MM.1S (cell line): Measurements from ENCODE around the gene FADD.

Experiments
- DNase-seq: peaks from one replicate; pipeline ENCODE4 v3.0.0-alpha.2; 2015
- H2AFZ ChIP-seq: fragments of 300-600 bp; sonication (generic); 2 replicates; pipeline ENCODE4 v1.6.0; 2016; ENCODE audit warnings: antibody characterized with exemption, low read length
- H3F3A ChIP-seq: fragments of 300-600 bp; sonication (generic); 2 replicates; pipeline ENCODE4 v1.6.1; 2016; ENCODE audit warnings: mild to moderate bottlenecking, antibody characterized with exemption, low read length, moderate library complexity, mixed read lengths; ENCODE audit not compliant: insufficient read depth
- H3K27ac ChIP-seq: fragments of 300-600 bp; sonication (generic); 2 replicates; pipeline ENCODE4 v1.5.1; 2016; ENCODE audit warnings: mild to moderate bottlenecking, low read length
- H3K27me3 ChIP-seq: fragments of 300-600 bp; sonication (generic); replicated peaks from 2 replicates; pipeline ENCODE4 v1.6.0; 2016; ENCODE audit warnings: low read length; ENCODE audit not compliant: insufficient read depth
- H3K36me3 ChIP-seq: fragments of 300-600 bp; sonication (generic); replicated peaks from 2 replicates; pipeline ENCODE4 v1.6.1; 2016; ENCODE audit warnings: mild to moderate bottlenecking, low read length, mixed read lengths; ENCODE audit not compliant: insufficient read depth
- H3K4me1 ChIP-seq: fragments of 300-600 bp; sonication (generic); 2 replicates; pipeline ENCODE4 v1.6.1; 2016; ENCODE audit warnings: low read length, mixed read lengths
- H3K4me2 ChIP-seq: fragments of 300-600 bp; sonication (generic); 2 replicates; pipeline ENCODE4 v1.6.0; 2016; ENCODE audit warnings: low read depth, low read length
- H3K4me3 ChIP-seq: fragments of 300-600 bp; sonication (generic); 2 replicates; pipeline ENCODE4 v1.5.1; 2016; ENCODE audit warnings: low read length, mixed read lengths
- H3K79me2 ChIP-seq: fragments of 300-600 bp; sonication (generic); 2 replicates; pipeline ENCODE4 v1.6.1; 2016; ENCODE audit warnings: mixed run types, low read length, mixed read lengths
- H3K9ac ChIP-seq: fragments of 300-600 bp; sonication (generic); 2 replicates; pipeline ENCODE4 v1.6.1; 2016; ENCODE audit warnings: low read length, mixed read lengths
- H3K9me2 ChIP-seq: fragments of 300-600 bp; sonication (generic); replicated peaks from 2 replicates; pipeline ENCODE4 v1.6.1; 2016; ENCODE audit warnings: mild to moderate bottlenecking, low read length, mixed read lengths; ENCODE audit not compliant: insufficient read depth
- H3K9me3 ChIP-seq: fragments of 300-600 bp; sonication (generic); replicated peaks from 2 replicates; pipeline ENCODE4 v1.6.1; 2016; ENCODE audit warnings: mild to moderate bottlenecking, low read length, mixed read lengths; ENCODE audit not compliant: insufficient read depth
- H4K20me1 ChIP-seq: fragments of 300-600 bp; sonication (generic); 2 replicates; pipeline ENCODE4 v1.6.1; 2016; ENCODE audit warnings: mild to moderate bottlenecking, low read length, moderate library complexity, mixed read lengths; ENCODE audit not compliant: insufficient read depth
- EZH2 ChIP-seq: fragments of 300-600 bp; sonication (generic); optimal IDR thresholded peaks from 2 replicates; pipeline ENCODE3; 2017; ENCODE audit warnings: low read depth, mild to moderate bottlenecking, antibody characterized with exemption, low read length, mixed read lengths
- EZH2phosphoT487 ChIP-seq: fragments of 300-600 bp; sonication (generic); IDR thresholded peaks from 2 replicates; pipeline ENCODE4 v1.6.1; 2018; ENCODE audit warnings: antibody characterized with exemption, low read length
- TF ChIP-seq, protein P1 (sequence below): fragments of 300-600 bp; sonication (generic); IDR thresholded peaks from 2 replicates; pipeline ENCODE4 v1.5.1; 2016; ENCODE audit warnings: antibody characterized with exemption, low read length, mixed read lengths

FADD gene

GRCh38 chr11:70180906-70181305 is 22.2 kb upstream of the FADD start:
- Histone ChIP-seq H4K20me1 (no peaks in the 10 kb centered on the region), H3K9me3 (no peaks in the 10 kb centered on the region), H3K4me2 (no peak overlapping the region), H3K27ac (no peak overlapping the region), H3K4me1 (no peaks in the 10 kb centered on the region), H3K4me3 (no peak overlapping the region), H3K9ac (no peak overlapping the region), H3F3A (no peaks in the 10 kb centered on the region), H3K79me2 (no peaks in the 10 kb centered on the region), H3K9me2 (no peaks in the 10 kb centered on the region), H3K36me3 (no peaks in the 10 kb centered on the region), H3K27me3 (peaks cover 96% of the 10 kb centered on the region), H2AFZ (no peak overlapping the region)
- no peak for DNase-seq
- no peak for TF ChIP-seq EZH2phosphoT487
- no peak for TF ChIP-seq EZH2
- TF ChIP-seq, protein P1, sequence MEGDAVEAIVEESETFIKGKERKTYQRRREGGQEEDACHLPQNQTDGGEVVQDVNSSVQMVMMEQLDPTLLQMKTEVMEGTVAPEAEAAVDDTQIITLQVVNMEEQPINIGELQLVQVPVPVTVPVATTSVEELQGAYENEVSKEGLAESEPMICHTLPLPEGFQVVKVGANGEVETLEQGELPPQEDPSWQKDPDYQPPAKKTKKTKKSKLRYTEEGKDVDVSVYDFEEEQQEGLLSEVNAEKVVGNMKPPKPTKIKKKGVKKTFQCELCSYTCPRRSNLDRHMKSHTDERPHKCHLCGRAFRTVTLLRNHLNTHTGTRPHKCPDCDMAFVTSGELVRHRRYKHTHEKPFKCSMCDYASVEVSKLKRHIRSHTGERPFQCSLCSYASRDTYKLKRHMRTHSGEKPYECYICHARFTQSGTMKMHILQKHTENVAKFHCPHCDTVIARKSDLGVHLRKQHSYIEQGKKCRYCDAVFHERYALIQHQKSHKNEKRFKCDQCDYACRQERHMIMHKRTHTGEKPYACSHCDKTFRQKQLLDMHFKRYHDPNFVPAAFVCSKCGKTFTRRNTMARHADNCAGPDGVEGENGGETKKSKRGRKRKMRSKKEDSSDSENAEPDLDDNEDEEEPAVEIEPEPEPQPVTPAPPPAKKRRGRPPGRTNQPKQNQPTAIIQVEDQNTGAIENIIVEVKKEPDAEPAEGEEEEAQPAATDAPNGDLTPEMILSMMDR, result no peak

GRCh38 chr11:70182266-70182665 is 20.8 kb upstream of the FADD start:
- H3K9ac ChIP-seq, result no peak overlapping the region
- H3K9me3 ChIP-seq, result no peaks in the 10 kb centered on the region
- no peaks in the 10 kb centered on the region for H3K9me2 ChIP-seq
- no peaks in the 10 kb centered on the region for H3F3A ChIP-seq
- H3K4me3 ChIP-seq, result no peak overlapping the region
- H3K27ac ChIP-seq, result no peak overlapping the region
- no peaks in the 10 kb centered on the region for H4K20me1 ChIP-seq
- H3K79me2 ChIP-seq, result no peaks in the 10 kb centered on the region
- no peaks in the 10 kb centered on the region for H3K4me1 ChIP-seq
- no peak overlapping the region for H2AFZ ChIP-seq
- H3K27me3 ChIP-seq, result peaks cover 96% of the 10 kb centered on the region
- no peak for DNase-seq
- no peak overlapping the region for H3K4me2 ChIP-seq
- TF ChIP-seq, protein P1, result no peak
- no peaks in the 10 kb centered on the region for H3K36me3 ChIP-seq

GRCh38 chr11:70183032-70183431 is 20.1 kb upstream of the FADD start:
- Histone ChIP-seq H2AFZ (no peak overlapping the region), H3K9me3 (no peaks in the 10 kb centered on the region), H3K9ac (no peak overlapping the region), H4K20me1 (no peaks in the 10 kb centered on the region), H3F3A (no peaks in the 10 kb centered on the region), H3K27me3 (peaks cover 99% of the 10 kb centered on the region), H3K9me2 (no peaks in the 10 kb centered on the region), H3K36me3 (no peaks in the 10 kb centered on the region), H3K4me2 (no peak overlapping the region), H3K4me1 (no peaks in the 10 kb centered on the region), H3K27ac (no peak overlapping the region), H3K4me3 (no peak overlapping the region), H3K79me2 (no peaks in the 10 kb centered on the region)
- TF ChIP-seq, protein P1, result no peak
- no peak for TF ChIP-seq EZH2phosphoT487
- no peak for TF ChIP-seq EZH2
- DNase-seq, result no peak
